SK-N-SH treated with all-trans-retinoic acid at 6 μM for 48 hours (cell line): ENCODE data around the gene PRKG1.
"Not testable (repeated sequence)": the region's sequence is repeated elsewhere in the genome, so short reads cannot be mapped to it uniquely, and the experiment has no call there.

ENCODE experiments used
- ESRRG ChIP-seq: fragments of 250-450 bp; sonication (Bioruptor Pico); IDR thresholded peaks from 2 replicates; pipeline ENCODE4 v1.6.1; 2021; ENCODE audit warnings: mild to moderate bottlenecking
- OSR1 ChIP-seq: fragments of 250-450 bp; sonication (Bioruptor Pico); IDR thresholded peaks from 2 replicates; pipeline ENCODE4 v1.8.0; 2022; ENCODE audit warnings: moderate library complexity, mild to moderate bottlenecking, inconsistent platforms
- PATZ1 ChIP-seq: fragments of 250-450 bp; sonication (Bioruptor Pico); IDR thresholded peaks from 2 replicates; pipeline ENCODE4 v1.8.0; 2020; ENCODE audit warnings: mild to moderate bottlenecking, moderate library complexity, borderline replicate concordance
- RARB ChIP-seq: fragments of 250-450 bp; sonication (Bioruptor Pico); IDR thresholded peaks from 2 replicates; pipeline ENCODE4 v1.8.0; 2021; ENCODE audit warnings: mild to moderate bottlenecking, moderate library complexity
- SNAI2 ChIP-seq: fragments of 250-450 bp; sonication (Bioruptor Pico); IDR thresholded peaks from 2 replicates; pipeline ENCODE4 v1.5.0; 2020; ENCODE audit warnings: mild to moderate bottlenecking, moderate library complexity
- ZFP30 ChIP-seq: fragments of 450-650 bp; formaldehyde crosslinking; IDR thresholded peaks from 2 replicates; pipeline ENCODE4 v1.5.0; 2022; ENCODE audit warnings: mild to moderate bottlenecking, moderate library complexity
- TF ChIP-seq, protein P1 (sequence below): fragments of 250-450 bp; sonication (Bioruptor Pico); IDR thresholded peaks from 2 replicates; pipeline ENCODE4 v1.5.1; 2020; ENCODE audit warnings: low read depth, mild to moderate bottlenecking, moderate library complexity

GRCh38 chr10:51688826-51689225, 614.5 kb downstream of the PRKG1 start:
- not testable (repeated sequence) for TF ChIP-seq SNAI2, RARB, PATZ1, OSR1, ESRRG, ZFP30 (CRISPR knock-in tag)
- TF ChIP-seq, protein P1, sequence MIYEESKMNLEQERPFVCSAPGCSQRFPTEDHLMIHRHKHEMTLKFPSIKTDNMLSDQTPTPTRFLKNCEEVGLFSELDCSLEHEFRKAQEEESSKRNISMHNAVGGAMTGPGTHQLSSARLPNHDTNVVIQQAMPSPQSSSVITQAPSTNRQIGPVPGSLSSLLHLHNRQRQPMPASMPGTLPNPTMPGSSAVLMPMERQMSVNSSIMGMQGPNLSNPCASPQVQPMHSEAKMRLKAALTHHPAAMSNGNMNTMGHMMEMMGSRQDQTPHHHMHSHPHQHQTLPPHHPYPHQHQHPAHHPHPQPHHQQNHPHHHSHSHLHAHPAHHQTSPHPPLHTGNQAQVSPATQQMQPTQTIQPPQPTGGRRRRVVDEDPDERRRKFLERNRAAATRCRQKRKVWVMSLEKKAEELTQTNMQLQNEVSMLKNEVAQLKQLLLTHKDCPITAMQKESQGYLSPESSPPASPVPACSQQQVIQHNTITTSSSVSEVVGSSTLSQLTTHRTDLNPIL, result not testable (repeated sequence)
